ENCODE measurements around the gene MPV17L.
"Not testable (repeated sequence)": the region's sequence is repeated elsewhere in the genome, so short reads cannot be mapped to it uniquely, and the experiment has no call there.

DNA sequence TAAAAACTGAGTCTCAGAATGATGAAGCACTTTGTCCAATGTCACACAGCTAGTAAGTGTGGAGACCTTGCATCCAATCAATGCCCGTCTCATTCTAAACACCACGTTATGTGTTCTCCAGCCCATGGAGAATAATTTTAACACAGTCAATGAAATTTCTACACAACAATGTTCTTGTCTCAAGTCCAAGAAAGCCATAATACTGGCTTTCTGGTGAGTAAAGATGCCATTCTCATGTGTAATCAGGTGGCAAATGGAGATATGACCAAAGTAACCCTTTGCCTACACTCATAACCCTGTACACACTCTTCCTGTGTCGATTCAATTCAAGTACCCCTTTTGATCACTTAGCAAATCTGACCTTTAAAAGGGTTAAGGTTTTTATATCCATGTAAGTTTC lies 12.7 kb upstream of the MPV17L start:
- TF ChIP-seq, protein P1, sequence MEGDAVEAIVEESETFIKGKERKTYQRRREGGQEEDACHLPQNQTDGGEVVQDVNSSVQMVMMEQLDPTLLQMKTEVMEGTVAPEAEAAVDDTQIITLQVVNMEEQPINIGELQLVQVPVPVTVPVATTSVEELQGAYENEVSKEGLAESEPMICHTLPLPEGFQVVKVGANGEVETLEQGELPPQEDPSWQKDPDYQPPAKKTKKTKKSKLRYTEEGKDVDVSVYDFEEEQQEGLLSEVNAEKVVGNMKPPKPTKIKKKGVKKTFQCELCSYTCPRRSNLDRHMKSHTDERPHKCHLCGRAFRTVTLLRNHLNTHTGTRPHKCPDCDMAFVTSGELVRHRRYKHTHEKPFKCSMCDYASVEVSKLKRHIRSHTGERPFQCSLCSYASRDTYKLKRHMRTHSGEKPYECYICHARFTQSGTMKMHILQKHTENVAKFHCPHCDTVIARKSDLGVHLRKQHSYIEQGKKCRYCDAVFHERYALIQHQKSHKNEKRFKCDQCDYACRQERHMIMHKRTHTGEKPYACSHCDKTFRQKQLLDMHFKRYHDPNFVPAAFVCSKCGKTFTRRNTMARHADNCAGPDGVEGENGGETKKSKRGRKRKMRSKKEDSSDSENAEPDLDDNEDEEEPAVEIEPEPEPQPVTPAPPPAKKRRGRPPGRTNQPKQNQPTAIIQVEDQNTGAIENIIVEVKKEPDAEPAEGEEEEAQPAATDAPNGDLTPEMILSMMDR (IDR thresholded peaks at IDR 0.05 in 8 of 11, conservative IDR thresholded peaks at IDR 0.05 in 3 of 11): not testable (repeated sequence)
- TF ChIP-seq POLR2AphosphoS5 (IDR thresholded peaks at IDR 0.05): not testable (repeated sequence)
